ENCODE measurements around the gene DAB2.

GRCh38 chr5:39361306-39361705 lies 63.5 kb downstream of the DAB2 start:
- TF ChIP-seq POLR2A (IDR thresholded peaks at IDR 0.05) (no peak), CTCF (IDR thresholded peaks at IDR 0.05) (no peak)

Data from thyroid gland (tissue), 4 donors.